GM23248 (cell line): Measurements from ENCODE around the gene NTRK2.

Experiments used
- EZH2 ChIP-seq: fragments of 200-600 bp; sonication (generic); IDR thresholded peaks from 2 replicates; pipeline ENCODE4 v1.6.1; 2018; ENCODE audit warnings: antibody characterized with exemption, mild to moderate bottlenecking; ENCODE audit not compliant: insufficient read depth, poor library complexity, severe bottlenecking
- EZH2phosphoT487 ChIP-seq: fragments of 200-600 bp; sonication (generic); IDR thresholded peaks from 2 replicates; pipeline ENCODE4 v1.6.1; 2018; ENCODE audit warnings: antibody characterized with exemption, moderate library complexity, mild to moderate bottlenecking, low read depth; ENCODE audit not compliant: insufficient read depth

GRCh38 chr9:84955155-84955554 is 285.6 kb downstream of the NTRK2 start:
- TF ChIP-seq EZH2 (no peak), EZH2phosphoT487 (no peak)
